IMR-90 (cell line): Measurements from ENCODE around the gene SCARB1. TPM values are rescaled to one million over a fixed set of nuclear protein-coding genes. Genes with fewer than 3 reads are reported as not detected.

ENCODE experiments used
- ATAC-seq: fragments of 200-7000 bp; cut with Tn5 transposase; 2 replicates; pipeline ENCODE4 v1.9.1; 2020; ENCODE audit warnings: low read depth, mild to moderate bottlenecking, moderate library complexity
- BruUV-seq: library from RNA; stranded (reverse); fragments of 400-500 nt; replicated peaks from 2 replicates; lab custom pipeline; 2021; lab: Mats Ljungman, UMichigan
- CTCF ChIA-PET: fragments of 300-600 bp; formaldehyde crosslinking; extraction: SDS; loops from one replicate; lab custom pipeline; 2021; ENCODE audit warnings: antibody characterized with exemption; lab: Yijun Ruan, JAX
- POLR2A ChIA-PET: fragments of 300-600 bp; sonication (Branson Sonifier 250); formaldehyde crosslinking; loops from one replicate; lab custom pipeline; 2022; ENCODE audit warnings: antibody characterized with exemption; ENCODE audit not compliant: unreplicated experiment; lab: Charles Lee
- DNase-seq: peaks from one replicate; pipeline ENCODE4 v3.0.0; 2013
- H2AFZ ChIP-seq: replicated peaks from 2 replicates; pipeline ENCODE3; 2013; ENCODE audit warnings: low read length, mild to moderate bottlenecking; ENCODE audit not compliant: poor library complexity
- H2AK5ac ChIP-seq: 2 replicates; pipeline ENCODE4 v1.6.1; 2013; ENCODE audit warnings: low read depth, low read length, inconsistent platforms
- H2AK9ac ChIP-seq: replicated peaks from 2 replicates; pipeline ENCODE3; 2013; ENCODE audit warnings: mild to moderate bottlenecking, low read depth, low read length, moderate library complexity; ENCODE audit not compliant: poor library complexity
- H2BK120ac ChIP-seq: 2 replicates; pipeline ENCODE4 v1.6.1; 2013; ENCODE audit warnings: low read depth, low read length, inconsistent platforms
- H2BK15ac ChIP-seq: 3 replicates; pipeline ENCODE4 v1.6.1; 2013; ENCODE audit warnings: low read depth, low read length, inconsistent platforms
- H2BK20ac ChIP-seq: 2 replicates; pipeline ENCODE4 v1.6.1; 2013; ENCODE audit warnings: low read depth, mild to moderate bottlenecking, inconsistent platforms, low read length, moderate library complexity
- H2BK5ac ChIP-seq: 2 replicates; pipeline ENCODE4 v1.6.1; 2013; ENCODE audit warnings: mild to moderate bottlenecking, low read depth, low read length, inconsistent platforms; ENCODE audit not compliant: poor library complexity, severe bottlenecking
- H3K14ac ChIP-seq: replicated peaks from 2 replicates; pipeline ENCODE4 v1.6.1; 2013; ENCODE audit warnings: low read depth, low read length, inconsistent platforms
- H3K18ac ChIP-seq: 2 replicates; pipeline ENCODE4 v1.6.1; 2013; ENCODE audit warnings: low read depth, low read length, control low read depth
- H3K23ac ChIP-seq: 2 replicates; pipeline ENCODE4 v1.6.1; 2013; ENCODE audit warnings: low read depth, low read length, inconsistent platforms
- H3K27ac ChIP-seq: 2 replicates; pipeline ENCODE4 v1.5.1; 2013; ENCODE audit warnings: mild to moderate bottlenecking, control low read depth, low read length; ENCODE audit not compliant: insufficient read depth
- H3K27me3 ChIP-seq: 2 replicates; pipeline ENCODE4 v1.6.1; 2013; ENCODE audit warnings: low read length; ENCODE audit not compliant: control insufficient read depth, insufficient read depth
- H3K36me3 ChIP-seq: 2 replicates; pipeline ENCODE4 v1.6.1; 2013; ENCODE audit warnings: low read length, mixed read lengths; ENCODE audit not compliant: control insufficient read depth, insufficient read depth
- H3K4ac ChIP-seq: 2 replicates; pipeline ENCODE4 v1.6.1; 2013; ENCODE audit warnings: low read depth, low read length, inconsistent platforms
- H3K4me1 ChIP-seq: 2 replicates; pipeline ENCODE4 v1.6.1; 2013; ENCODE audit warnings: low read length, mixed read lengths; ENCODE audit not compliant: control insufficient read depth, insufficient read depth
- H3K4me2 ChIP-seq: 2 replicates; pipeline ENCODE4 v1.6.1; 2013; ENCODE audit warnings: low read depth, mild to moderate bottlenecking, control low read depth, low read length, moderate library complexity
- H3K4me3 ChIP-seq: 2 replicates; pipeline ENCODE4 v1.5.1; 2013; ENCODE audit warnings: low read depth, mild to moderate bottlenecking, control low read depth, low read length, moderate library complexity; ENCODE audit not compliant: insufficient read depth
- H3K56ac ChIP-seq: 2 replicates; pipeline ENCODE4 v1.6.1; 2013; ENCODE audit warnings: low read length, inconsistent platforms; ENCODE audit not compliant: insufficient read depth; ENCODE audit errors: extremely low read depth
- H3K79me1 ChIP-seq, 2 experiments: 2 replicates each; pipeline ENCODE4 v1.6.1; 2013; ENCODE audit warnings: low read length in 2 of 2, inconsistent platforms in 1 of 2, low read depth in 1 of 2
- H3K9ac ChIP-seq: 2 replicates; pipeline ENCODE4 v1.6.1; 2013; ENCODE audit warnings: low read depth, low read length, control low read depth
- H3K9me1 ChIP-seq: 2 replicates; pipeline ENCODE4 v1.6.1; 2013; ENCODE audit warnings: low read length, inconsistent platforms; ENCODE audit not compliant: insufficient read depth
- H3K9me3 ChIP-seq: 2 replicates; pipeline ENCODE4 v1.6.1; 2013; ENCODE audit warnings: low read length; ENCODE audit not compliant: control insufficient read depth, insufficient read depth
- H4K20me1 ChIP-seq: 2 replicates; pipeline ENCODE4 v1.6.1; 2013; ENCODE audit warnings: low read length, inconsistent platforms; ENCODE audit not compliant: insufficient read depth
- H4K5ac ChIP-seq: 2 replicates; pipeline ENCODE4 v1.6.1; 2013; ENCODE audit warnings: mild to moderate bottlenecking, low read depth, low read length, control low read depth
- H4K8ac ChIP-seq, 2 experiments: 2 replicates each; pipeline ENCODE4 v1.6.1; 2013; ENCODE audit warnings: low read depth in 2 of 2, low read length in 2 of 2, control low read depth in 1 of 2, inconsistent platforms in 1 of 2
- H4K91ac ChIP-seq: 2 replicates; pipeline ENCODE4 v1.6.1; 2013; ENCODE audit warnings: low read depth, low read length, inconsistent platforms; ENCODE audit not compliant: insufficient read depth
- BHLHE40 ChIP-seq: fragments of 150-350 bp; IDR thresholded peaks from 2 replicates; pipeline ENCODE4 v1.6.1; 2016; ENCODE audit warnings: mild to moderate bottlenecking, low read depth, low read length
- CEBPB ChIP-seq: IDR thresholded peaks from 2 replicates; pipeline ENCODE4 v1.6.1; 2012; ENCODE audit warnings: low read depth, low read length, improper control_type of control experiment
- CHD1 ChIP-seq: IDR thresholded peaks from 2 replicates; pipeline ENCODE4 v1.6.1; 2012; ENCODE audit warnings: low read depth, low read length, improper control_type of control experiment
- ELK1 ChIP-seq: fragments of 150-350 bp; IDR thresholded peaks from 2 replicates; pipeline ENCODE4 v1.6.1; 2016; ENCODE audit warnings: low read depth, mild to moderate bottlenecking, low read length, moderate library complexity, borderline replicate concordance
- FOS ChIP-seq: fragments of 150-350 bp; IDR thresholded peaks from 2 replicates; pipeline ENCODE4 v1.6.1; 2016; ENCODE audit warnings: low read depth, low read length
- MAFK ChIP-seq: IDR thresholded peaks from 2 replicates; pipeline ENCODE4 v1.6.1; 2012; ENCODE audit warnings: low read depth, low read length, improper control_type of control experiment
- MAZ ChIP-seq: IDR thresholded peaks from 2 replicates; pipeline ENCODE4 v1.6.1; 2012; ENCODE audit warnings: low read depth, mild to moderate bottlenecking, low read length, improper control_type of control experiment, moderate library complexity, borderline replicate concordance
- MXI1 ChIP-seq: IDR thresholded peaks from 2 replicates; pipeline ENCODE4 v1.6.1; 2012; ENCODE audit warnings: low read depth, mild to moderate bottlenecking, low read length, moderate library complexity, borderline replicate concordance
- NFE2L2 ChIP-seq: fragments of 150-350 bp; IDR thresholded peaks from 2 replicates; pipeline ENCODE4 v1.6.1; 2016; ENCODE audit warnings: low read depth, mild to moderate bottlenecking, low read length
- POLR2A ChIP-seq: IDR thresholded peaks from 2 replicates; pipeline ENCODE4 v1.6.1; 2012; ENCODE audit warnings: mild to moderate bottlenecking, low read depth, low read length
- RAD21 ChIP-seq: IDR thresholded peaks from 2 replicates; pipeline ENCODE4 v1.6.1; 2012; ENCODE audit warnings: low read length, improper control_type of control experiment
- RCOR1 ChIP-seq: IDR thresholded peaks from 2 replicates; pipeline ENCODE4 v1.6.1; 2012; ENCODE audit warnings: mild to moderate bottlenecking, low read length, improper control_type of control experiment; ENCODE audit not compliant: insufficient replicate concordance
- RFX5 ChIP-seq: IDR thresholded peaks from 2 replicates; pipeline ENCODE4 v1.8.0; 2012; ENCODE audit warnings: low read depth, mild to moderate bottlenecking, low read length, moderate library complexity
- SMC3 ChIP-seq: fragments of 150-350 bp; IDR thresholded peaks from 2 replicates; pipeline ENCODE4 v1.6.1; 2016; ENCODE audit warnings: low read depth, mild to moderate bottlenecking, antibody characterized with exemption, low read length, moderate library complexity
- USF2 ChIP-seq: fragments of 150-350 bp; IDR thresholded peaks from 2 replicates; pipeline ENCODE4 v1.6.1; 2017; ENCODE audit warnings: mild to moderate bottlenecking, antibody characterized with exemption, low read length, low read depth
- WGBS, 2 experiments: methylation state at CpG; one replicate each; pipeline versions ENCODE4 v1.1.5 to v1.1.7; 2013; ENCODE audit warnings: missing lambda C conversion rate in 2 of 2; ENCODE audit not compliant: insufficient read length in 1 of 2; ENCODE audit errors: extremely low coverage in 2 of 2; 5-methylcytosine and 5-hydroxymethylcytosine counted together
- dilution Hi-C: fragments of 300-500 bp; cut with HindIII; formaldehyde crosslinking; loops from one replicate; pipeline ENCODE4 v1.14.3; 2018; ENCODE audit warnings: low sequenced_read_pairs; ENCODE audit not compliant: unreplicated experiment
- in situ Hi-C: fragments of 300-500 bp; cut with MboI; formaldehyde crosslinking; loops from 3 replicates; pipeline ENCODE4 v1.14.3; 2019; ENCODE audit warnings: low sequenced_read_pairs, inconsistent platforms, mixed read lengths
- intact Hi-C: fragments of 100-400 bp; cut with micrococcal nuclease; formaldehyde crosslinking; loops from 2 replicates; pipeline ENCODE4 v1.10.0; 2022
- polyA plus RNA-seq, 3 experiments: library from polyadenylated mRNA; depleted of rRNA; stranded (reverse); fragments of >200 nt; gene quantifications; 2 replicates each; pipeline ENCODE4 v1.2.3, GENCODE V29; 2012; ENCODE audit warnings: low replicate concordance in 1 of 3
- total RNA-seq: library from RNA; depleted of rRNA; stranded (reverse); fragments of >200 nt; gene quantifications from 2 replicates; pipeline ENCODE4 v1.2.3, GENCODE V29; 2012

Gene SCARB1
- total and polyA plus RNA-seq, 2 of the 4 experiments (the other 2 are of a cell fraction): 3.0 to 24.8 TPM

- H3K23ac ChIP-seq: no peak overlapping the region
- ChIA-PET CTCF (interaction anchor here (0.6 to 0.8 kb wide), 2 partner anchors 9 to 53 kb away, joined by 3 read pairs; no protein-coding TSS in a partner anchor), POLR2A (no interaction called here)
- no peak overlapping the region for H3K9ac ChIP-seq
- no peak overlapping the region for H3K18ac ChIP-seq
- ATAC-seq (no peak), DNase-seq (no peak)
- H2BK120ac ChIP-seq: no peak overlapping the region
- 90% methylated on average over 3 of the region's 13 CpGs; no CpG with 5 or more reads in 1 of the 2 experiments for WGBS, 2 experiments
- no peak overlapping the region for H4K5ac ChIP-seq
- no peak overlapping the region for H3K56ac ChIP-seq
- no peak overlapping the region for H2AFZ ChIP-seq
- peaks cover 9% of the 10 kb centered on the region; the same call in 1 of the 2 replicates for H4K20me1 ChIP-seq
- in situ Hi-C loops: no loop called here
- BruUV-seq: no TSS peak
- dilution Hi-C loops: no loop called here
- no peaks in the 10 kb centered on the region for H3K9me3 ChIP-seq
- no peak overlapping the region for H2AK9ac ChIP-seq
- no peak overlapping the region for H4K8ac ChIP-seq
- peaks cover 0 to 4% of the 10 kb centered on the region in 2 experiments; a peak in 1 of 4 replicates for H3K79me1 ChIP-seq
- H3K4ac ChIP-seq: no peak overlapping the region; the same call in 1 of the 2 replicates
- H3K4me2 ChIP-seq: no peak overlapping the region
- peaks cover 20% of the 10 kb centered on the region for H3K4me1 ChIP-seq
- peak overlapping the region; percentile 9; the same call in 1 of the 3 replicates for H2BK15ac ChIP-seq
- no peak overlapping the region; the same call in 1 of the 2 replicates for H2BK20ac ChIP-seq
- no peak overlapping the region for H3K4me3 ChIP-seq
- H2AK5ac ChIP-seq: peak overlapping the region; percentile 28; the same call in 1 of the 2 replicates
- peaks cover 4% of the 10 kb centered on the region; the same call in 1 of the 2 replicates for H3K9me1 ChIP-seq
- intact Hi-C loops: loop anchor here (10.0 kb wide), 1 partner anchor 108 kb away; no protein-coding TSS in a partner anchor
- H3K36me3 ChIP-seq: no peaks in the 10 kb centered on the region
- no peak overlapping the region for H4K91ac ChIP-seq
- no peak overlapping the region for H3K14ac ChIP-seq
- peaks cover 7% of the 10 kb centered on the region; the same call in 1 of the 2 replicates for H3K27me3 ChIP-seq
- H3K27ac ChIP-seq: no peak overlapping the region
- H2BK5ac ChIP-seq: no peak overlapping the region
- TF ChIP-seq CHD1 (no peak), MXI1 (no peak), RCOR1 (no peak), NFE2L2 (no peak), USF2 (no peak), POLR2A (no peak), SMC3 (no peak), FOS (no peak), MAFK (no peak), CEBPB (no peak), BHLHE40 (no peak), ELK1 (no peak), RFX5 (no peak), MAZ (no peak), RAD21 (no peak)
Measured at GRCh38 chr12:124762791-124763593, 100.7 kb downstream of the SCARB1 start.
